Left ventricle myocardium superior (tissue), 1 donor: ENCODE measurements around the gene RIPPLY1. TPM values are rescaled to one million over a fixed set of nuclear protein-coding genes. Genes with fewer than 3 reads are reported as not detected.
"Not testable (repeated sequence)": the region's sequence is repeated elsewhere in the genome, so short reads cannot be mapped to it uniquely, and the experiment has no call there.

Source experiments
- ATAC-seq: fragments of 200-7000 bp; cut with Tn5 transposase; one replicate; pipeline ENCODE4 v1.9.1; 2020; ENCODE audit warnings: mild to moderate bottlenecking, moderate library complexity
- DNase-seq: peaks from one replicate; pipeline ENCODE4 v3.0.0-alpha.2; 2020
- intact Hi-C: fragments of 100-400 bp; cut with micrococcal nuclease; formaldehyde crosslinking; loops from one replicate; pipeline ENCODE4 v1.11.0; 2022
- total RNA-seq: library from RNA; stranded (reverse); fragmentation: NEBNext Ultra II Directional; extraction: Animal tissue kit (Norgen Biotek cat#: 25700); gene quantifications from one replicate; pipeline ENCODE4 v1.2.1, GENCODE V29; 2021
- donor health status: DM: no; HTN: yes; CAD: no; lungs with severe emphysema.

RIPPLY1 gene
- total RNA-seq, 1 donor from 2014 or later: not detected

DNA sequence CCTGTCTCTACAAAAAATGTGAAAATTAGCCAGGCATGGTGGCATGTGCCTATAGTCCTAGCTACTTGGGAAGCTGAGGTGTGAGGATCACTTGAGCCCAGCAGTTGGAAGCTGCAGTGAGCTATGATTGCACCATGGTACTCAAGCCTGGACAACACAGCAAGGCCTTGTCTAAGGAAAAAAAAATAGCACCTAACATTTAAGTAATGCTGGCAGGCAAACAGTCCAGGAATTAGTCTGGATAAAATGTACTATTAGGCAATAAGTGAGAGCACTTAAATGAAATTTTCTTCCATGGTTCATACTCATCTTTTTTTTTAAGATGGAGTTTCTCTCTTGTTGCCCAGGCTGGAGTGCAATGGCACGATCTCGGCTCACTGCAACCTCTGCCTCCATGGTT, 30.3 kb downstream of the RIPPLY1 start:
- intact Hi-C loops, ATAC-seq, DNase-seq: not testable (repeated sequence)

DNA sequence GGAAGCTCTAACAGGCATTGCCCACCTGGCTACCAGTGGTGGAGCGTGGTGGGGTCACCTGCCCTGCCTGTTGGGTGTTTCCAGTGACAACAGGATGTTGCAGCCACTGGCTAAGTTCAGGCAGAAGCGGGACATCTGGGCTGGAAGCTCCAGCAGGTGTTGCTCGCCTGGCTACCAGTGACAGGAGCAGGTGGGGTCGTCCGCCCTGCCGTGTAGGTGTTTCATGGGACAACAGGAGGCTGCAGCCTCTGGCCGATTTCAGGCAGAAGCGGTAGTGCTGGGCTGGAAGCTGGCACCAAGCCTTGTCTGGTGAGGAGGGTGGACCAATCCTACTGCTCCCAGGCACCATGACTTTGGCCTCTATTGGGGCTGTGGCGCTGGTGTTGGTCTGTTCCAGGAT, 39.4 kb downstream of the RIPPLY1 start:
- ATAC-seq (no peak), DNase-seq (no peak)
- intact Hi-C loops: no loop called here

DNA sequence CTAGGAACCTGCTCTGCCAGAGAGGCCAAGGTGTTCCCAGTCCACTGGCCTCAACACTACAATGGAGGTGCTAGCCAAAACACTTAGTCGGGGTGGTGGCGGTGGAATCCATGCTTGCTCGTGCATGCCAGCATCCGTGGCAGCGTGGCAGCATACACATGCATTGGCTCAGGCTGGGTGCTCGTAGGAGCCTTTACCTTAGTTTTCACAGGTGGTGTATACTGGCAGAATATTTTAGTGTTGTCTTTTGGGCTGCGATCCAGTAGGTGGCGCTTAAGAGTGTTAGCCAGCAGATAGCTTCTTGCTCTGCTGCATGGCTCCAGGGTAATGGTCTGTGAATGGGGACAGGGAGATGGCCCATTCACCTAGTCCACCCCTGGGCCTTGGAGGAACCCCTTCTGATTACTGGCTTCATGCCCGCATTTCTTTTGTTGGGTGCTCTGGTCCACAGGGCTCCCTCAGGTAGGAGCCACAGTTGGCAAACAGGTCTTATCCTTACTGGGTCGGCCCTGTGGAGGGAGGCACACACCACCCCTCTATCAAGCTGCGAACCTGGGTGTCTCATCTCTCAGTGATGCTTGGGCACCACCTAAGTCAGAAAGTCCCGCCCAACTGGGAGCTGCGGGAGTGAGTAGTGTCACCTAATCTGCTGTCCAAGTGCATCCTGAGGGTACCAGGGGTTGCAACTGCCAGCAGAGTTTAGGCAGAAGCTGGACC, 40.0 kb downstream of the RIPPLY1 start:
- DNase-seq: no peak
- intact Hi-C loops: no loop called here

More for the DNA sequence above, 40.0 kb downstream of the RIPPLY1 start:
- ATAC-seq: no peak

Other genes starting within 250 kb of the RIPPLY1 start
- gene RNF128, start 176.6 kb downstream of the RIPPLY1 start, total RNA-seq: 0.15 TPM
- 1.6 TPM for gene TBC1D8B, start 100.7 kb downstream of the RIPPLY1 start, total RNA-seq
- not detected for gene CLDN2, start 17.1 kb upstream of the RIPPLY1 start, total RNA-seq
- 2.8 TPM for gene MORC4, start 96.9 kb upstream of the RIPPLY1 start, total RNA-seq
- gene RBM41, start 215.5 kb upstream of the RIPPLY1 start, total RNA-seq: 20.1 TPM